Activated CD4-positive, alpha-beta T cell treated with anti-CD3 and anti-CD28 coated beads, Interleukin-2, Interleukin-4, amounts not matched to agents 100 ng/mL and 50 ng/mL, durations not matched to agents 16 hours and 8 hours (primary cell): ENCODE measurements around the gene SGPL1.

Experiments used
- DNase-seq: peaks from one replicate; pipeline ENCODE4 v3.0.0-alpha.2; 2020; ENCODE audit warnings: low spot score

The SGPL1 gene

DNA sequence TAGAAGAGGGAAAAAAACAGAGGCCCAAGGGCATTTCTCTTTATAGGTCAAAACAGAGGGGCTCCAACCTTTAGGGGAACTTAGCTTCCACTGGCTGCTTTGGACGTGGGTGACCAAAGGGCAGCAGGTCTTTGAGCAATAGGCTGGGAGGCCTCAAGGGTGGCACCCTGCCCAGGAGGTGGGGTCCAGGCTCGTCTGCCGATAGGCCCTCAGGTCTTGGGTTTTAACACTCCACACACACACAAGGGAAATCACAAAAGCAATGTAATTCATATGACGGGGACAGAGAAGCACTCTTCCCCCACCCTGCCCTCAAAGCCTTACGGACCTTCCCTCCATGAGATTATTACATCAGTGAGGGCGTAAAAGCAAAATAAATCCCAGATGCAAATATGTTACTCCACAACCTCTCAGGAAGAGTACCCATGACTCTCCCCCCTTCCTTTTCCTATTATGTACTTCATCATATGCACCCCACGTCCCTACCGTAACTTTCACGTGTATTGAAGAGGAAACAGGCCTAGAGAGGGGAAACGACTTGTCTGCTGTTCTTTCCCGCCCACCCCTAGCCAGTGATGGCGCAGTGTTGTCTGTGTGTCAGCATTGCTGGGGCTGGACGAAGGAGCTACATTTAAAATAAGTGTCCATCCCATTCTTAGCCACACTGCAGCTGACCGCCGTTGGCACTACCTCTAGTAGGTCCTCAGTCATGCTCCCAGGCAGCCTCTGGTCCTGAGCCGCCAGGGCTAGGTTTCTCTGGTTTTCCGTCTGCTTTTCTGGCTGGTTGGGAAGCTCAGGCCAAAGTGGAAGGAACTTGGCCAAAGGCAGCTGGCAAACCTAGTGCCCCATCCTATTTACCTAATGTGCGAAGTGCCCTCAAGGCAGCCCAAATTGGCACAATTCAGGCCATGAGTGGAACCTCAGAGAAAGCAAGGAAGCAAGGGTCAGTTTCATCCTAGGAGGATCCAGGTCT, 70.5 kb downstream of the SGPL1 start:
- DNase-seq, result no peak

- DNase-seq, result no peak
Measured at GRCh38 chr10:70886921-70887665, 71.3 kb downstream of the SGPL1 start.

DNA sequence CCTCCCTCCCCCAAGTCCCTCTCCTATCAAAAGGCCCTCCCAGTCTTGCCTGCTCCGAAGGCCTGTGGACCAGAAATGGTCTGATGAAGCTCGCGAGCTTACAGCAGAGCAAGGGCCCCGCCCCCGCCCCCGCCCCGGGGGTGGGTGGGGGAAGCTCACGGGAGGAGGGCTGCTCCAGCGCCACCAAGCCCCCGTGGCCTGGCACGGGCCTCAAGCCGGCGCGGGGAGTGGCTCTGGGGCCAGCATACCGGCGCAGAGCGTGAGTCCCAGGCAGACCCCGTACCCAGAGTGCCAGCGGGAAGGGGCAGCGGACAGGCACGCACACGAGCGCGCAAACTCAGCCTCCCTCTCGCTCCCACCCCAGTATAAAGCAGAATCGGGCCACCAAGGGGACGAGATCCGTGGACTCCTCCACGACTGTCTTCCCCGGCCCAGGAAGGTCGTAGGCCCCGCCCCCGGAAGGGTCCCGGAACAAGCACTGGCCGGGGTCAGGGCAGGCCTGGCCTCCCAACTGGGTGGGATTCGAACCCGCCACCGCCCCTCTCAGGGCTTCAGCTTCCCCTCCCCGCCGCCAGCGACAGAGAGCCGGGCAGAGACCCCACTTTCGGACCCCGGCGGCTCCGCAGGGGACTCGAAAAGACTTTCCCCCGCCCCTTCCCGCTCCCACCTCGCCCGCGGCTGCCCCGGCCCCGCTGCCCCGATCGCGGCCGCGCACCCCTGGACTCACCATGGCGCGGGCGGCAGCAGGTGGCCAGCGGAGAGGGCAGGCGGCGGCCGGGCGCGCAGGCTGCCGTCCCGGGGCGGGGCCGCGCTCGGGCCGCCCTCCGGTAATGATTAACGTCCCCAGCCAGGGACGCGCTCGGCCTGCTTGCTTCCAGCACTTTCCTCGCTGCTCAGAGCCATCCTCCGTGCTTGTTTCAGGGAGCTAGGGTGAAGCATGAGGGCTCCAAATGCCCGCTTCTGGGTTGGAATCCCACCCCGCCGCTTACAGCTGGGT, 72.4 kb downstream of the SGPL1 start, which contains the start of gene PCBD1:
Gene PCBD1, minus strand, starts transcription at position 762 of the 997 bp plus-strand sequence. Its CDS starts 32 bp downstream, at position 730.
- peak; percentile 65 for DNase-seq

GRCh38 chr10:70889291-70889690, 73.5 kb downstream of the SGPL1 start:
- DNase-seq, result no peak

- no peak for DNase-seq
Measured at GRCh38 chr10:70890917-70891431, 75.2 kb downstream of the SGPL1 start.

GRCh38 chr10:70891627-70892026, 75.9 kb downstream of the SGPL1 start:
- no peak for DNase-seq

DNA sequence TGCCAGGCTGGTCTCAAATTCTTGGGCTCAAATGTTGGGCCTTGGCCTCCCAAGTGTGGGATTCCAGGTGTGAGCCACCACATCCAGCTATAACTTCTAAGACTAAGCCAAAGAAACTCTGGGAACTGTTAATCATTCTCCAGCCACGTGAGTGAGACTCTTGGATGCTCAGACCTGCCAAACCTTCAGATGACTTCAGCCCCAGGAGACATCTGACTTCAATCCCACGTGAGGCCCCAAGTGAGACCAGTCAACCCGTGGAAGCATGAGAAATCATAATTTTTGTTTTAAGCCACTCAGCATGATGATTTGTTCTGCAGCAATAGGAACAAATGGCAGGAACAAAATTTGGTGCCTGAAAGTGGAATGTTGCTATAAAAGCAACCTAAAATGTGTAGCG, 76.9 kb downstream of the SGPL1 start:
- DNase-seq, result no peak

DNA sequence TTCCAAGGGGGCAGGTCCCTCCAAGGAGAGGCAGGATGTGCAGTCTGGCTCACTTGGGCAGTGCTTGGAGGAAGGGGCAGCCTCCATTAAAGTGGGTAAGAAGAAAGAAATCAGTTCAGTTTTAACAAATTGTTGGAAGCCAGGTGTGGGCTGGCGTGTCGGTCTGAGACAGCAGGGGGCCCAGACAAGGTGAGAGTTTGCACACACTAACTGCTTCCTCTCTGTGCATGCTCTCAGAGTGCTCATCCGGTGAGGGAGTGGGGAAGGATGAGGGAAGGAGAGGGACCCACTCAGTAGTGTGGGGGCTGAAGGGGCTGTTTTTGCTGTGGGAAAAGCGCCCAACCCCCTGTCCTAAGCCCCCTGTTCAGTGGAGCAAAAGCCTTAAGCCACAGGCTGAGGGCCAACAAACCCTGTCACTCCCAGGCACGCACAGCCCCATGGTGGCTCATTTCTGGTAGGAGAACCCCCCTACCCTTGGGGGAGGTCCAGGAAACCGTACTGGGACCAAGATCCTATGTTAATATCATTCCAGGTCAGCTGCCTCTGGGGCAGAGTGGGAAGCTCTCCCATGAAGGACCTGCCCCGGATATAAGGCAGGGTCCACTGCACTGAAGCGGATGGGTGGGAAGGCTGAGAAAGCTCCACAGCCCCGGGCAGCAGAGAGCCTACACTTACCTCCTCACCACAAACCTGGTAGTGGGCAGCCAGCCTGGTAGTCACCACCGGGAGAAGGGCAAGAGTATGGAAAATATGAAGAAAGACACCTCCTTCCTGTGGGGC, 77.7 kb downstream of the SGPL1 start:
- DNase-seq, result no peak

- no peak for DNase-seq
Measured at GRCh38 chr10:70894416-70894815, 78.7 kb downstream of the SGPL1 start.

GRCh38 chr10:70896551-70896950, 80.8 kb downstream of the SGPL1 start:
- DNase-seq, result no peak

- no peak for DNase-seq
Measured at GRCh38 chr10:70898687-70899086, 82.9 kb downstream of the SGPL1 start.

DNA sequence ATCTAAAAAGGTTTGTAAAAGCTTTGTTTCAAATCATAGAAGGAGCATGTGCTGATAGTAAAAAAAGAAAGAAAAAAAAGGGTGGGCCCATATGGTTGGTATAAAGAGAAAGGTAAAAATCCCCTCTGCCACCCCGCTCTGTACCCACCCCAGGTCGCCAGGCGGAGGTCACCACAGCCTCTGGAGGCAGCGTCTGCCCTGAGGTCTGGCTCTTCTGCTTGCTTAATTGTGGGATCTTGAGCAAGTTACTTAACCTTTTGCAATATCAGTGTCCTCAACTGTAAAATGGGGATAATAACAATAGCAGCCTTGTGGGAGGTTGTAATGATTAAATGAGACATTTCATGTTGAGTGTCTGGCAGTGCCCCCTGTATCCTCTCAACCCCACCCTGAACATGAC, 83.3 kb downstream of the SGPL1 start:
- no peak for DNase-seq

GRCh38 chr10:70901276-70901878, 85.6 kb downstream of the SGPL1 start:
- DNase-seq, result no peak

- no peak for DNase-seq
Measured at GRCh38 chr10:70902661-70903261, 87.0 kb downstream of the SGPL1 start.

DNA sequence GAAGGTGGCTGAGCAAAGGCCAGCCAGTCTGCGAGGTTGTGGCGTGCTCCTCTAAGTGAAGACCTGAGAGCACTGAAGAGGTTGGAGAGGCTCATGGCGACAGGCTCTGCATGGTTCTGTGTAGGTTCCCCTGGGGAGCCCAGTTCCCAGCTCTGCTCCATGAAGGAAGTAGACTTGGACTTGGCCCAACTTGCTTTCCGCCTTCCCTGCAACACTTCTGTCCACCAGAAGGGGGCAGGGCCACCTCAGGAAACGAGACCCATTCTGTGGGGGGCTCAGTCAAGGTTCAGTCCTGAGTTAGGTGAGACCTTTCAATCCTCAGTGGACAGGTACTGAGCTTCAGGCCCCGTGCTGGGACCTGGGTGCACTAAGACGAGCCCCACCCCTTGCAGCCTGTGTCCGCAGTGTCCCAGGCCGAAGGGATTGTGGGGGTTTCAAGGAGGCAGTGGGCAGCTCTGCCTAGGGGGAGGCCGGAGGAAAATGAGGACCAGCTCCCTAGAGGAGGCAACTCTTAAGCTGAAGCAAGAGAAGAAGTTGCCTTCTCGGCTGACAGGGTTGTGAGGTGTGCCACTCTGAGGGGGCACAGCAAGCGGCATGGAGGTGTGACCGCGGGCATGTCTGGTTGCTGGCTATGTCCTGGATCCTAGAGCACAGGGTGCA, 87.6 kb downstream of the SGPL1 start:
- DNase-seq, result peak; percentile 17

- no peak for DNase-seq
Measured at GRCh38 chr10:70905071-70906021, 89.6 kb downstream of the SGPL1 start.

GRCh38 chr10:70906031-70906783, 90.5 kb downstream of the SGPL1 start:
- no peak for DNase-seq
